ENCODE measurements around the gene MYOCOS. TPM values are rescaled to one million over a fixed set of nuclear protein-coding genes. Genes with fewer than 3 reads are reported as not detected.

The MYOCOS gene
- total and polyA plus RNA-seq, 2 of the 4 experiments (the other 2 are of a cell fraction) = not detected

DNA sequence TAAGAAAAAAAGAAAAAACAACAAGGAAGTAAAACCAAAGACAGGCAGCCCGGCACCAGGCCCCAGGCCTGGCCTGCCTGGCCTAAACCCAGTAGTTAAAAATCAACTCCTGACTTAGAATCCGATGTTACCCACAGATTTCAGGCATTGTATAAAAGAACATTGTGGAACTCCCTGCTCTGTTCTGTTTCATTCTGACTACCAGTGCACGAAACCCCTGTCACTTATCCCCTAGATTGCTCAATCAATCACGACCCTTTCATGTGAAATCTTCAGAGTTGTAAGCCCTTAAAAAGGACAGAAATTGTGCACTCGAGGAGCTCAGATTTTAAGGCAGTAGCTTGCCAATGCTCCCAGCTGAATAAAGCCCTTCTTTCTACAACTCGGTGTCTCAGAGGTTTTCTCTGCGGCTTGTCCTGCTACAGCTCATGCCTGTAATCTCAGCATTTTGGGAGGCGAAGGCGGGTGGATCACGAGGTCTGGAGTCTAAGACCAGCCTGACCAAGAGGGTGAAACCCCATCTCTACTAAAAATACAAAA lies 15.6 kb upstream of the MYOCOS start:
- Histone ChIP-seq H2BK5ac (ENCODE audit: low read depth, low read length, poor library complexity, severe bottlenecking) (no peak overlapping the region), H3K23ac (ENCODE audit: low read depth, low read length) (no peak overlapping the region), H3K27me3 (ENCODE audit: control insufficient read depth, insufficient read depth, low read length) (no peaks in the 10 kb centered on the region), H2BK15ac (ENCODE audit: low read depth, low read length) (no peak overlapping the region), H2BK20ac (ENCODE audit: low read depth, low read length) (no peak overlapping the region), H2AK5ac (ENCODE audit: low read depth, low read length) (no peak overlapping the region), H4K20me1 (ENCODE audit: insufficient read depth, low read length) (no peaks in the 10 kb centered on the region), H3K56ac (ENCODE audit: extremely low read depth, insufficient read depth, low read length) (no peak overlapping the region), H4K91ac (ENCODE audit: insufficient read depth, low read depth, low read length) (no peak overlapping the region), H2AK9ac (replicated peaks; ENCODE audit: low read depth, low read length, poor library complexity) (no peak overlapping the region), H4K8ac (ENCODE audit: low read depth in 2 of 2, low read length in 2 of 2) (no peak overlapping the region), H3K9ac (ENCODE audit: low read depth, low read length) (no peak overlapping the region), H3K79me1 (ENCODE audit: low read depth in 1 of 2, low read length in 2 of 2) (no peaks in the 10 kb centered on the region), H3K9me1 (ENCODE audit: insufficient read depth, low read length) (no peaks in the 10 kb centered on the region), H3K4me3 (ENCODE audit: insufficient read depth, low read depth, low read length) (no peak overlapping the region), H2BK120ac (ENCODE audit: low read depth, low read length) (no peak overlapping the region), H3K4ac (ENCODE audit: low read depth, low read length) (no peak overlapping the region), H3K18ac (ENCODE audit: low read depth, low read length) (no peak overlapping the region), H4K5ac (ENCODE audit: low read depth, low read length) (no peak overlapping the region), H3K4me1 (ENCODE audit: control insufficient read depth, insufficient read depth, low read length) (no peaks in the 10 kb centered on the region), H3K9me3 (ENCODE audit: control insufficient read depth, insufficient read depth, low read length) (no peaks in the 10 kb centered on the region), H3K36me3 (ENCODE audit: control insufficient read depth, insufficient read depth, low read length) (no peaks in the 10 kb centered on the region), H3K14ac (replicated peaks; ENCODE audit: low read depth, low read length) (no peak overlapping the region), H3K27ac (ENCODE audit: insufficient read depth, low read length) (no peak overlapping the region), H2AFZ (replicated peaks; ENCODE audit: low read length, poor library complexity) (no peak overlapping the region), H3K4me2 (ENCODE audit: low read depth, low read length) (no peak overlapping the region)
- 100% methylated on average over 1 of the region's 10 CpGs; no CpG with 5 or more reads in 1 of the 2 experiments for WGBS, 2 experiments (ENCODE audit: extremely low coverage in 2 of 2, insufficient read length in 1 of 2)
- CTCF ChIA-PET = no interaction called here
- intact Hi-C loops (cut with micrococcal nuclease) = no loop called here
- ATAC-seq (ENCODE audit: low read depth) = no peak
- in situ Hi-C loops (cut with MboI; ENCODE audit: low sequenced_read_pairs) = no loop called here
- no peak for DNase-seq
- TF ChIP-seq NFE2L2 (IDR thresholded peaks at IDR 0.05; ENCODE audit: low read depth, low read length) (no peak), RFX5 (IDR thresholded peaks at IDR 0.05; ENCODE audit: low read depth, low read length) (no peak), CEBPB (IDR thresholded peaks at IDR 0.05; ENCODE audit: low read depth, low read length) (no peak), FOS (IDR thresholded peaks at IDR 0.05; ENCODE audit: low read depth, low read length) (no peak), RCOR1 (IDR thresholded peaks at IDR 0.05; ENCODE audit: insufficient replicate concordance, low read length) (no peak)
- TF ChIP-seq, protein P1, sequence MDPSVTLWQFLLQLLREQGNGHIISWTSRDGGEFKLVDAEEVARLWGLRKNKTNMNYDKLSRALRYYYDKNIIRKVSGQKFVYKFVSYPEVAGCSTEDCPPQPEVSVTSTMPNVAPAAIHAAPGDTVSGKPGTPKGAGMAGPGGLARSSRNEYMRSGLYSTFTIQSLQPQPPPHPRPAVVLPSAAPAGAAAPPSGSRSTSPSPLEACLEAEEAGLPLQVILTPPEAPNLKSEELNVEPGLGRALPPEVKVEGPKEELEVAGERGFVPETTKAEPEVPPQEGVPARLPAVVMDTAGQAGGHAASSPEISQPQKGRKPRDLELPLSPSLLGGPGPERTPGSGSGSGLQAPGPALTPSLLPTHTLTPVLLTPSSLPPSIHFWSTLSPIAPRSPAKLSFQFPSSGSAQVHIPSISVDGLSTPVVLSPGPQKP (IDR thresholded peaks at IDR 0.05; ENCODE audit: borderline replicate concordance, low read depth, low read length) = no peak
- POLR2A ChIA-PET (ENCODE audit: unreplicated experiment) = interaction anchor here (0.6 kb wide), 1 partner anchor 856 kb away, joined by 4 read pairs; no protein-coding TSS in a partner anchor
- BruUV-seq (replicated peaks) = no TSS peak
- dilution Hi-C loops (cut with HindIII; ENCODE audit: low sequenced_read_pairs, unreplicated experiment) = no loop called here

All from IMR-90 (cell line).